ENCODE data around the gene ENTPD2.

Gene ENTPD2
- 0 to 0.12 (median 0) reads per million in 4 donors for total RNA-seq

DNA sequence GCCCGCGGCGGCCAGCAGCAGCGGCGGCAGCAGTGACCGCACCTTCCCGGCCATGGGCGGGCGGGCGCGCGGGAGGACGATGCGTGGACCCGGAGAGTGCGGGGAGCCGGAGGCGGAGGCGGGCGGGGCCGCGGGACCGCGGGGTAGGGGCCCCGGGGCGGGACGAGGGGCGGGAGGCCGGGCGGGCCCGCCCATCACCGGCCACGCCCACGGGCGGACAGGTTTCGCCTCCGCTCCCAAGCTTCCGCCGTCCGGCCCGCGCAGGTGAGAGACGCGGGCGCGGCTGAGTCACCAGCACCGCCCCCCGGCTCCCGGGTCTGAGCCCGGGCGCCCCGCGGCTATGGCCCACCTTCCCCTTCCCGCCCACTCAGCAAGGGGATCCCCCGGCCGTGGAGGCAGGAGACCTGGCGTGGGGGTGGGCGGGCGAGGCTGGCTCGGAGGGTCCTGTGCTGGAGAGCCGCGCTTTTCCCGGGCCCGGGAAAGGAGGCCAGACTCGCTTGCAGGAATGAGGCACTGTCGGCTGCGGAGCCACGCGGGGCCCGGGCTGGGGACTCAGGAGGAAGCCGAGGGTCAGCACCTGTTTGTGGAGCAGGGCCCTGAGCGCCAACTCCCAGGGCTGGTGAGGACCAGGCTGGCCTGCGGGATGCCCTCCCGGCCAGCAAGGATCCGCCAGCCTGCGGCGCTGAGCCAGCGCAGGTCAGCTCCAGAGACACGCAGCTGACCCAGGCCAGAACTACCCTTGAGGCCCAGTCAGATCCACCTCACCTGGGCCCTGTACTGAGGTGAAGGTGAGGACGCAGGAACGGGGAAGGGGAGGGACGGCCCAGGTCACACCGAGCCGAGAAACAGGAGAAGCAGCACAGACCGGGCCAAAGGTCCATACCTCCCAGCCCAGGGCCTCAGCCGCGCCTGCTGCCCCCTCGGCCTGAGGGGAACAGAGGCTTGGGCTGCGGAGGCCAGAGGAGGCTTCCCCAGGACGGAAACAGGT is at the start of gene ENTPD2:
Gene ENTPD2, minus strand, starts transcription at position 118 of the 988 bp plus-strand sequence. Its CDS starts 64 bp downstream, at position 54.
- DNase-seq = peak in 1 of 5 donors; percentile 43

DNA sequence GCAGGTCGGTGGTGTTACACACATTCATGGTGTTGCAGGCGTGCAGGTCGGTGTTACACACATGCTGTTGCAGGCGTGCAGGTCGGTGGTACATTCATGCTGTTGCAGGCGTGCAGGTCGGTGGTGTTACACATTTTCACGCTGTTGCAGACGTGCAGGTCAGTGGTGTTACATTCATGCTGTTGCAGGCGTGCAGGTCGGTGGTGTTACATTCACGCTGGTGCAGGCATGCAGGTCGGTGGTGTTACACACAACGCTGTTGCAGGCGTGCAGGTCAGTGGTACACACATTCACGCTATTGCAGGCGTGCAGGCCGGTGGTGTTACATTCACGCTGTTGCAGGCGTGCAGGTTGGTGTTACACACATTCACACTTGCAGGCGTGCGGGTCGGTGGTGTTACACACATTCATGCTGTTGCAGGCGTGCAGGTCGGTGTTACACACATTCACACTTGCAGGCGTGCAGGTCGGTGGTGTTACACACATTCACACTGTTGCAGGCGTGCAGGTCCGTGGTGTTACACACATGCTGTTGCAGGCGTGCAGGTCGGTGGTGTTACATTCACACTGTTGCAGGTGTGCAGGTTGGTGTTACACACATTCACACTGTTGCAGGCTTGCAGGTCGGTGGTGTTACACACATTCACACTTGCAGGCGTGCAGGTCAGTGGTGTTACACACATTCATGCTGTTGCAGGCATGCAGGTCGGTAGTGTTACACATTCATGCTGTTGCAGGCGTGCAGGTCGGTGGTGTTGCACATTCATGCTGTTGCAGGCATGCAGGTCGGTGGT is 49.5 kb upstream of the ENTPD2 start:
- no peak for DNase-seq

DNA sequence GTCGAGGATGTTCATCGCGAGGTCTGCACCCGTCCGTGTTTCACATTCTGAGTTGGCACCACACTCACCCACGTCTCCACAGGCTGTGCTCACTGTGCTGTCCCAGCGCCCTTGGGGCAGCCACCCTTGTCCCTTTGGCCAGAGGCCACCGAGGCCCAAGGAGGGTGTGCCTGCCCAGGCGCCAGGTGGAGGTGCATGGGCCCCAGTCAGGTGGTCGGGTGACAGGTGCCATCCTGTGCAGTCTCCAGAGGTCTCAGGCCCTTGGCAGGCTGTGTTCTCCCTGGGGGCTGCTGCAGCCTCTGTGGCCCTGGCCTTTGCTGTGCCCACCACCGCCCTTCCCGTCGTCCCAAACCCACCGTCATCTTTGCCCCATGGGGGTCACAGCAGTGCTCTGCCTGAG is 45.4 kb upstream of the ENTPD2 start:
- no peak for DNase-seq

DNA sequence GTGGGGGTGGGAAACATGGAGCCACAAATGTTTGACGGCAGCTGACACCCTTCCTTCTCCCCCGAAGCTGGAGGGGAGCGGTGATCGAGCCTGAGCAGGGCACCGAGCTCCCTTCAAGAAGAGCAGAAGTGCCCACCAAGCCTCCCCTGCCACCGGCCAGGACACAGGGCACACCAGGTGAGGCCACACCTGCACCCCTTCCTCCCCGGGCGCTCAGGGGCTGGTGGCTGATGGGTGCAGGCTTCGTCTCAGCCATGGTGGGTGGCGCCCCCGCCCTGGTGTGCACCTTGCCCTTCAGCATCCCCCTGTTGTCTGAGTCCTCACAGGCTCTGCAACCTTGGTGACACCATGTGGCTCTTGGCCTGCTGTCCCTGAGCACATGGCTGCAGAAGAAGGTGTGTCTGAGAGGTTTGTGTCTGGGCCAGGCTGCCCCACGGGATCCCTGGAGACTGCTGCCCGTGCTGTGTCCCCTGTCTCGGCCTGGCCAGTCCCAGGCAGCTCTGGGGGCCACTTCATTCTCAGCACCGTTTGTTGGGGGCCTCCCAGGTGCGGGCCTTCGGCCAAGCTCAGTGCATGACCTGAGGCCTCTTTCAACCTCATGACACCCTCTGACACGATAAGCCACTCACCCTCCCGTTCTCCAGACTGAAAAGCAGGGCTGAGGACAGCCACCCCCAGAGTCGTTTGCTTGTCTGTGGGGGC is 44.1 kb upstream of the ENTPD2 start:
- no peak for DNase-seq

DNA sequence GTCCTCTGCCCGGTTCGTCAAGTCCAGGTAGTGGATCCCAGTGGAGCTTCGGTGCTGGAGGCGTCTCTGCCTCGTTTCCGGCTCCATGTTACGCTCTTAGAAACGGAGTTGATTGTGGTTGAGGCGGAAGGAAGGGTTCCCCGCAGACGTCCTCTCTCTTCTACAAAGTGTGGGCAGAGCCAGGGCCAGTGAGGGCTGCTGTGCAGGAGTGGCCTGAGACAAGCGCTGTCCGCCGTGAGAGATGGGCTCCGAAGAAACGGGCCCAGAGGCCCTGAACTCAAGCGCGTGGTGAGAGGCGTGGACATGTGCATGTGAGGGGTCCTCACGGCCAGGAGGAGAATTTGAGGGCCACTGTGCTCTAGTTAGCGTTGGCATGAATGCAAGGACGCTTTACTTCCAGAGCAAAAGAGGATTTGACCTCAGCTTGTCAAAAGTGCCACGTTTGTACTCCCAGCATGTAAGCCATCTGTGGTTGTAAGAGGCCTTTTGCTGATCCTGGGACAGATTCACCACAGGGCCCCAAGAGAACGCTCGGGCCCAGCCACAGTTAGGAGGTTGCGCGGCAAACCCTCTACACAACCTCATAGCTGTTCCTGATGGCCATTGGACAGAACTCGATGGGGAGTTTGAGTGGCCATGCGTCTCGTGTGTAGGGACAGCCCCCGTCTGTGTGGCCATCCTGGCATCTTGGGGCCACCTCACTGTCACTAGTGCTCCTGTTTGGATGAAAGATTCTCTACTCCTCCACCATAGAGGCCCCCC is 43.1 kb upstream of the ENTPD2 start:
- no peak for DNase-seq

DNA sequence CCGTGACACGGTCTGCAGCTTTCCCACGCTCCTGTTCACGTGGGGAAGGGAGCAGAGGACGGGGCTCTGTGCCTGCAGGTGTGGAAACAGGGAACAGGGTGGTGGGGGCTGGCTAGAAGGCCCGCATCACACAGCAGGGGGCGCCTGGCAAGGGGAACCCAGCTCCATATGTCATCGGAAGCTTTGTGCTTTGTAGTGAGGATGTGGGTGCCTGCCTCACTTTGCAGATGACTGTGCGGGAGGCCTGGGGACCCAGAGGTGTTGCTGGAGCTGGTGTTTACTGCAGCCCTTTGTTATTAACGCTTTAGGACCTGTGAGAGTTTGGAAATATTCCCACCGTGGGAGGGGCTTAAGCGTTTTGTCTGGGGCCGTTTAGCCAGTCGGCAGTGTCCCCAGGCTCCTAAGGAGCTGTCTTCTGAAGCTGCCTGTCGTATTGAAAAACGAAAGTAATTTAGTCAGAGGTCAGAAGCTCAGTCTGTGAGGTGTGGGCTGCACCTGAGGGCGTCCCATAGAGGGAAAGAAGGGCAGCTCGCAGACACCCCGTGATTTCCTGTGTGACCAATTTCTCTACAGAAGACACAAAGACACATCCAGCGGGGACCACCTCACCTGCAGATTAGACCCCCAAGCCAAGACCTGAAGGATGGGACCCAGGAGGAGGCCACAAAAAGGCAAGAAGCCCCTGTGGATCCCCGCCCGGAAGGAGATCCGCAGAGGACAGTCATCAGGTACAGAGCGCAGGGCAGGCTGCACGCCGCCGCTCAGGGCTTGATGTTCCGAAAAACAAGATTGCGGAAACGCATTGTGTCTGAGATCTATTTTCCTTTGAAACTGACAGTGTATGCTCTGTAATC is 42.0 kb upstream of the ENTPD2 start:
- DNase-seq = peak; percentile 69 to 91 (median 82)

DNA sequence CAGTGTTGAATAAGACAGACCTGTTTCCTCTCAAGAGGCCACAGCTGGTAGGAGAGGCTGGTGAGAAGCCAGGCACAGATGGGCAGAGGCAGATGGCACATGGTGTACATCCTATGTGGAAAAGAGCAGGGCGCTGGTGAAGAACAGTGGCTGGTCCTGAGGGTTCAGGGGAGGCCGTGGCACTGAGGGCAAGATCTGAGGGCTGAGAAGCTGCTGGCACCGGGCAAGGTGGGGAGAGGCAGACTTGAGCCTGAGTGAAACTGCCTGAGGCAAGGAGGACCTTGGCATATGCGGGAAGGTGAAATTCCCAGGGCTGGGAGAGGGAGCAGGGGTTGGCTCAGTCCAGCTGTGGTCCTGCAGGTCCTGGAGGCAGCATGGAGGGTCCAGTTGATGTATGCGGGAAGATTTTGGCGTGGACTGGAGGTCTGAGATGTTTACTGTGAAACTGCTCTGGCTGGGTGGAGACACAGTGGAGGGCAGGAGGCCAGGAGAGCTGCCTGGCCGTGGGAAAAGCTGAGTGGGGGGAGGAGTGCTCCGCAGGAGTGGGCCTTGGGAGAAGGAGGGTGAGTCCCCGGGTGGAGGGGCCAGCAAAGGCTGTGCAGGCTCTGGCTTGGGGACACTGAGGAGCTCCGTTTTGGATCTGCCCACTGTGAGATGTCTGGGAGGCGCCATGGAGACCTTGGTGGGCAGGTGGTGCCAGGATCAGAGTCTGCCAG is 35.5 kb upstream of the ENTPD2 start:
- no peak for DNase-seq

DNA sequence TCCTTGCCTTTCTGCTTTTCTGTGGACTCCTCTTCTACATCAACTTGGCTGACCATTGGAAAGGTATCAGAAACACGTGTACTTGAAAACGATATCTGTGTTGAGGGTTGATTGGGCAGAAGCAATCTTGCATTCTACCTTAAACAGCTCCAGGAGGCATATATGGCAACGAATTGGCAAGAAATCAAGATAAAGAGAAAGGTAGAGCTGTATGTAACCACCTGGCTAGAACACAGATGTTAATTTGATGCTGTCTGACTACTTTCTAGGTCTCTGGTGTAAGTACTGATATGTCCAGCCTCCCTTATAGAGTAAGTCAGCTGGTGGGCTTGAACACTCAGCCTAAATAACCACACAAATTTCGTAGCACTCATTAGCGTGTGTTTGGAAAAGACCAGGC is 34.3 kb upstream of the ENTPD2 start:
- no peak for DNase-seq

DNA sequence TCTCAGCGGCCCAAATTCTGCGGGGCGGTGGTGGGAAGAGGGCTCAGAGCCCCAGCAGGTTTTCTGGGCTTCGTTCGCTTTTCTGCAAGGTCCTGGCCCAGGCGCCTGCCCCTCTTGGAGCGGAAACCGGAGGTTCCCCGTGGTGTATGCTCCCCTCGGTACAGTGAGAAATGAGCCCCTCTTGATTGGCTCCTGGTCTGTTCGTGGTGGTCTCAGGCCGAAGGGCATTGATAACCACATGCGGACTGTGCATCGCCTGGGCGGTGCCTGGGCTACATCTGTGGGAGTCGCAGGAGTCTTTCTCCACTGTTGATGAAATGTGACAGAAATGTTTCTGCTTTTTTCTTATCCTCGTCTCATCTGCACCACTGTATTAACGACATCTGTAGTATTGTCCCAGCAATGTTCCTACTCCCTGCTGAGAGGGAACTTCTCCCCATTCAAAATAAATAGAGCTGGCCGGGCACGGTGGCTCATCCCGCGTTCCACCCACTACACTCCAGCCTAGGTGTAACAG is 33.6 kb upstream of the ENTPD2 start:
- DNase-seq = no peak

DNA sequence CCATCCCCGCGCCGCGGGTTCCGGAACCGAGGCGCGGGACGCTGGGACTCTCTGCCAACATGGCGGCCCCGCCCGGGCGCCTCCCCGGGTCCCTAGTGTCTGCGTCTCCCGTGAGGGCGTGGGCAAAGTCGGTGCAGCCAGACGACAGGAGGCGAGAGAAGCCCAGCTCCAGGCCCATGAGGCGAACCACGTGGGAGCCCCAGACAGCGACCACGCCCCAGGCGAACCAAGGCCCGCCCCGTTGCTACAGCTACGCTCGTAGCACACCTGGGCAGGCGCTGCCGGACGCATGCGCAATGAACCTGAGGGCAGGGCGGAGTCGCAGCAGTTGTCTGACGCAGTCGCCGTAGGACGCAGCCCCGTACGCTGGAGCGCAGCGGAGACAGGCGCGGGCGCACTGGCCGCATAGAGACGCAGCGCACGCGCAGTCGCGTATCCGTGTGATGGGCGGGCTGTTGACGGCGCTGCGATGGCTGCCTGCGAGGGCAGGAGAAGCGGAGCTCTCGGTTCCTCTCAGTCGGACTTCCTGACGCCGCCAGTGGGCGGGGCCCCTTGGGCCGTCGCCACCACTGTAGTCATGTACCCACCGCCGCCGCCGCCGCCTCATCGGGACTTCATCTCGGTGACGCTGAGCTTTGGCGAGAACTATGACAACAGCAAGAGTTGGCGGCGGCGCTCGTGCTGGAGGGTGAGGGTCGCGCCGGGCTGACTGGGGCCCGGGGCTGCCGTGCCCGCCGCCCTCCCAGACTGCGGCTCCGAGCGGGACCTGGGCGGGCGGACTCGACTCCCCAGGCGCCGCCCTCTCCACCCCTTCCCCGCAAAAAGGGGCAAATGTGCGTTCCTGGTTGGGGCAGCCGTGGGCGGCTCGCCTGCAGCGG is 32.9 kb upstream of the ENTPD2 start, which contains the start of gene MAN1B1:
Gene MAN1B1, plus strand, starts transcription at position 455 of the 878 bp plus-strand sequence. Its CDS starts 15 bp downstream, at position 470.
- peak; percentile 99 to 100 (median 100) for DNase-seq

DNA sequence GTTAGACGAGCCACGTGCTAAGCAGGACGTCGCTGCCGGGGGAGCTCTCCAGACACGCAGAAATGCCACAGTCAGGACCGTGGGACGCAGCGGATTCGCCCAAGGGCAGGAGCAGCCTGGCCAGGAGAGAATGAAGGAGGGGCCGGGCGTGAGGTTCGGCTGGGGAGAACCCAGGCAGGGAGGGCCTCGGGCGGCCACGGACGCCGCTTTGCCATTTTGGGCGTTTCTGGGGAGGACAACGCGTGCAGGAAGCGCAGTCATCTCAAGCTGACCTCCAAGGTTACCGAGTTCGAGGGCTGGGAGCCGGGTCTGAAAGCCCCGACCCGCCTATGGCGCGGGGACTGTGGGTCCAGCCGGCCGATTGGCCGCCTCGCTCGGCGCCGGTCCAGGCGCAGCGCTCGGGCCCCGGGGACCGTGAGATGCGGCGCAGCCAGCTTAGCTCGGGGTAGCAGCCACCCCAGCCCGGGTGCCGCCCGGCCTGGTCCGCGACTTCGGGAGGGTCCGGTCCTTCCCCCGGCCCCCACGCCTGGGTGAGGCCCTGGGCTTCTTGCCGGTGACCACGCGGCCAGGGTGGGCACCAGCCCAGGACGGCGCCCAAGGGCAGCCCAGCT is 32.2 kb upstream of the ENTPD2 start:
- DNase-seq = peak in 1 of 5 donors; percentile 37

DNA sequence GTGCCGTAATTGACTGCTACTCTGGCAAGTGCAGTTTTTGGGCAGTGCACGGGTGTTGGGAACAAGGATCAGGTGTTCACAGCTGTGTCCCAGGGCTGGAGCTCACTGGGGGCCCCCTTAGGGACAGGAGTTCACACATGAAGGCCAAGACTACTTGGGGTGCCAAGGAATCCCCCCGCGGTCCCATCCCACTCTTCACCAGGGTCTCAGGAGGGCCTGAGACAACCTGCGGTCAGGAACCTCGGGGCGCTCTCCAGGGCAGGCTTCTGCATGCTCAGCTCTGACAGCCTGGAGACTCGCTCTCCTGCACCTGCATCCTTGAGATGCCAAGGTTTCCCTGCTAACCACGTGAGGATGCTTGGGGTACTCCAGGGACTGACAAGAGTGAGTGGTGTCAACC is 30.7 kb upstream of the ENTPD2 start:
- DNase-seq = no peak

DNA sequence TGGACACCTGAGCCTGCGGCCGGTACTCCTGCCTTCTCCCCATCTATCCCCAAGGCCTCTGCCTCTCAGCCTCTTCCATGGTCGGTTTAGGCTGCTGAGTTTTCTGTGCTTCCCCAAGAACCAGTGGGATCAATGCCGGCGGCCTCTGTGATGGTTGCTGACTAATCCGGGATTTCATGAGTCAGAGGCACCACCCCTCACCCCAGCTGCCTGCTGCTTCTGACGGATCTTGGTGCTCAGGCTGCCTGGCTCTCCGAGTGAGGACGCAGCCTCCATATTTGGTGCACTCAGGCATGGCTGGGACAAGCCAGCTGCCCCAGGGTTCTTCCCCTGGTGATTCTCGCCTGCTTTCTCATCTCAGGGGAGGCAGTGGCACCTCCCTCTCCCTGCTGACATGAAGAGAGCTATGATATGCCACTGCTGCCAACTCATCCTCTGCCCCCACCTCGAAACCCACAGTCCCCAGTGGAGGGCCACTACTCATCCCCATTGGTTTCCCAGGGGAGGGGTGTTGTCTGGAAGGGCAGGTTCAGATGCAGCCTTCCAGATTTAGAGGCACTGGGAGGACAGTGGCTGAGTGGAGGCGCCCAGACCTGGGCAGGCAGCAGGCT is 29.6 kb upstream of the ENTPD2 start:
- DNase-seq = no peak

DNA sequence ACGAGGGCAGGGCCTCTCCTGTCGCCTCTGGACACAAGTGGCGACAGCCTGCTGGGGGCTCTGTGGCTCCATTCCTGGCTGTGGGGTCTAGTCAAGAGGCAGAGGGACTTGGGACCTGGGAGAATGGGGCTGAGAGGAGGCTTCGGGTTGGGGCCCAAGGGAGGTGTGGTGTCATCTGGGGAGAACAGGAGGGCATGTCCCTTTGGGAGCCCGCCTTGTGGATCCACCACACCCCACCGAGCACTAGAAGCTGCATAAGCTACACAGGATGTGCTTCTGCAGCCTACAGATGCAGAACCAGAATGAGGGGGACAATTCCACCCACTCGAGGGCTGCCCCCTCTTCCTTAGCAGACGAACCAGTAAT is 29.0 kb upstream of the ENTPD2 start:
- DNase-seq = no peak

DNA sequence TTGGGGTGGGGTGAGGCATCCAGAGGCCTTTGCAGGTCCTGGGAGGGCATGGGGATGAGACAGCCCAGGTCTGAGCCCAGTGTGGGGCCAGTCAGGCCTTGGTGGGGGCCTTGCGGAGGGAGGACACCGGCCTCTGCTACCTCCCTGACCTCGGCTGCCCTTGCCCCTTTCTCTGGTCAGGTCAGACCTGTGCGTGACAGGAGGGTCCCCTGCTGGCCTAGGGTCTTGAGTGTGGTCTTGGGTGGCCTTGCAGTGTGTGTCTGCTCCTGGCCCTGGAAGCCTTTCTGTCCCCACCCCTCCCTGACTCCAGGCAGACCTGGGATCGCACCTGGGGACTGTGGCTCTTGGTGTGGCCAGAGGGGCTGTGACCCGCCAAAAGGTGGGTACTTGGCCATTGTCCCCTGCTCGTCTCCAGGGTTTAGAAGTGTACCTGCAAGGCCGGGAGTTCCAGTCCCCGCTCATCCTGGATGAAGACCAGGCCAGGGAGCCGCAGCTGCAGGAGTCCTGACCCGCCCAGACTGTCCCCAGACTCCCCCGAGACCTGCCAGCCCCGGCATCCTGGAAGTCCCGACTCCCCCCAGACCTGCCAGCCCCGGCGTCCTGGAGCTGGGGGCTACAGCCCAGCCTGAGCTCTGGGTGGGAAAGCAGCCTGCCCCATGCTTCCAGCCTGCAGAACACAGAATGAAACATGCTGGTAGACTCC is 28.5 kb upstream of the ENTPD2 start:
- DNase-seq = no peak

DNA sequence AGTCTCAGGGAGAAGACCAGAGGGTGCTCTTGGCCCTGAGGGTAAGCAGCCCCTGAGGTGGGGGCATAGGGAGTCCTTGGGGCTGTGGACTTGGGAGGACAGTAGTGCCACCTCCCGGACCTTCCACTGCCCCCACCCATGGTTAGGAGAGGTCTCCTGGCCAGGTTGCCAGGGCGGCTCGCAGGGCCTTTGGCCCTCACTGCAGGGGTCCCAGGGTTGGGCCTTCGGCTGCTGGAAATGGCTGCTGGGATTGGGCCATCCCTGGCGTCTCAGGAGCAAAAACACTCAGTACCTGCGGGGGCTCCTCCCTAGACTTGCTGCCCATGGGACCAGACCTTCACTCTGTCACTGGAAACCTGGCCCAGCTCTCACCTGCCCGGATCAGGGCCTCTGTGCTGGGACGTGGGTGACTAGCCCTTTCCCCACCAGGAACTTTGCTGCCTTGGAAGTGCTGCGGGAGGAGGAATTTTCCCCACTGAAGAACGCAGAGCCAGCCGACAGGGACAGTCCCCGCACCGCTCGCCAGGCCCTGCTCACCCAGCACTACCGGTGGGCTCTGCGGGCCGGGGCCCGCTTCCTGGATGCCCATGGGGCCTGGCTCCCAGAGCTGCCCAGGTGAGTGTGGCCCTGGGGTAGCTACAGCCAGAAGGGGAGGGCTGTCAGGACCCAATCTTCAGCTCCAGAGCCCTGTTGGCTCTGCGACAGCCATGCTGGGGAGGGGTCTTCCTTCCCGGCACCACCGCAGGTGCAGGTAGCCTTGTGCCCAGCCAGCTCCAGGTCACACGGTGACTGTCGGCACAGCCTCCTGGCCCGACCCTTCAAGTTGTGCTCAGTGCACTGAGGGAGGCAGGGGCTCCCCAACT is 26.6 kb upstream of the ENTPD2 start:
- no peak for DNase-seq

DNA sequence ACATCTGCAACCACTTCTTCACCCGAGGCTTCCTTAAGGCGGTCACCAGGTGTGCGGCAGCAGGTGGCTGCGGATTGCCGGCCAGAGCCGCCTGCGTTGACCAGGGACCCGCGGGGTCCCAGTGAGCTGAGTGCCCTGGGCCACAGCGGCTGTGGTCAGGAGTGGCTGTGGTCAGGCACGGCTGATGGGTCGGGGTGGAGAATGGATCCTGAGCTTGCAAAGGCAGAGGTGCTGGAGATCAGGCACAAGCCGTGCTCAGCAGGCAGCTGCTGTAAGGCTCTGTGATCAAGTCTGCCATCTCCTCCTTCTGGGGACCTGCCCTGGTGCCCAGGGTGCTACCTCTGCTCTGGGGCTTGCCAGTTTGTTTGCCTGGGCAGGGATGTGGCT is 25.5 kb upstream of the ENTPD2 start:
- no peak for DNase-seq

All from T-helper 1 cell (primary cell).